ENCODE measurements around the gene ITGA8. TPM values are rescaled to one million over a fixed set of nuclear protein-coding genes. Genes with fewer than 3 reads are reported as not detected.

The ITGA8 gene
- total and polyA plus RNA-seq, 4 donors: 149 to 885 (median 426) TPM

DNA sequence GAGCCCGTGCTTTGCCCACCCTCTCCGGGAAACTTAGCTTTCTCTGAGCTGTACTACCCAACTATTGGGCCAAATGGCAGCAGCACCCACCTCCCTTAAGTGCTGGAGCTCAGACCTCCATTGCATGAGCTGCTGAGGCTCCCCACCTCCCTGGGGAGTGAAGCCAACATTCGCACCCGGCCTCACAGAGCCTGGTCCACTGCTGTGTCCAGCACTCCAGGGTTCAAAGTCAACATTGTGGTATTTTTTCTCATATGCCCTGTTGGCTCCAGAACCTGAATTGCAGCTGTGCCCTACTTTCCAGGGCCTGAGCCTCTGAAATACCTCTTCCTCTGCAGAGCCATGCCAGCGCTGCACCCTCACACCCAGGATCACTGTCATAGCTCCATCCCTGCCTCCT lies 29.7 kb downstream of the ITGA8 start:
- no peak for DNase-seq
- Histone ChIP-seq H3K27ac (ENCODE audit: low read depth in 1 of 2, low read length in 2 of 2) (no peak overlapping the region), H3K36me3 (ENCODE audit: control insufficient read depth in 1 of 2, insufficient read depth in 2 of 2, low read length in 1 of 2) (no peaks in the 10 kb centered on the region), H3K27me3 (ENCODE audit: control insufficient read depth in 1 of 2, insufficient read depth in 2 of 2, low read length in 1 of 2) (no peaks in the 10 kb centered on the region), H3K4me3 (ENCODE audit: low read length in 2 of 2) (no peak overlapping the region), H3K4me1 (ENCODE audit: control insufficient read depth in 1 of 2, insufficient read depth in 2 of 2, low read length in 2 of 2) (peaks cover 10 to 20% of the 10 kb centered on the region in 2 donors), H3K9me3 (ENCODE audit: control insufficient read depth, low read length) (no peaks in the 10 kb centered on the region)
- intact Hi-C loops (cut with DNase I): no loop called here
- 54% methylated on average over 5 of the region's 5 CpGs for WGBS, 2 donors
- ATAC-seq (ENCODE audit: low FRiP score): no peak

DNA sequence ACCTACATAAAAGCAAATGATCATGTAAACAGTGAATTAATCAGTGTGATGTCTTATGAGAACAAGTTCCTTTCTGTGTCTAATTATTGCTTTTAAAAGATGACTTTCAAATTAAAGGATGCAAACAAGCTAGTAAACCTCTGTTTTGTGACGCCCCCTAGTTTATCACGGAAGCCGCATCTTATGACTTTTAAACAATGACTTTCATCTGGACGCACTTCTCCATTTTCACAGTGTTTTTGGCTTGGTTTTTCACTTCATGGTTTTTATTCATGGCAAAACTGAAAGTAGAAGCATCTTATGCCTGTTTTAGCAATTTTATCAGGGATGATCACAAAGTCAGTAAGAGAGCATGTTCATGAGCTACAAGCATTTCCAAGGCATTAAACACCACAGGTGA lies 35.0 kb downstream of the ITGA8 start:
- WGBS, 2 donors: 46 to 53% methylated on average over 4 of the region's 4 CpGs
- Histone ChIP-seq H3K27ac (ENCODE audit: low read depth in 1 of 2, low read length in 2 of 2) (no peak overlapping the region), H3K27me3 (ENCODE audit: control insufficient read depth in 1 of 2, insufficient read depth in 2 of 2, low read length in 1 of 2) (no peaks in the 10 kb centered on the region), H3K9me3 (ENCODE audit: control insufficient read depth, low read length) (no peaks in the 10 kb centered on the region), H3K4me3 (ENCODE audit: low read length in 2 of 2) (no peak overlapping the region), H3K4me1 (ENCODE audit: control insufficient read depth in 1 of 2, insufficient read depth in 2 of 2, low read length in 2 of 2) (peaks cover 3 to 12% of the 10 kb centered on the region in 2 donors), H3K36me3 (ENCODE audit: control insufficient read depth in 1 of 2, insufficient read depth in 2 of 2, low read length in 1 of 2) (peaks cover 0 to 3% of the 10 kb centered on the region in 2 donors)
- no peak for DNase-seq
- ATAC-seq (ENCODE audit: low FRiP score): no peak
- intact Hi-C loops (cut with DNase I): no loop called here

DNA sequence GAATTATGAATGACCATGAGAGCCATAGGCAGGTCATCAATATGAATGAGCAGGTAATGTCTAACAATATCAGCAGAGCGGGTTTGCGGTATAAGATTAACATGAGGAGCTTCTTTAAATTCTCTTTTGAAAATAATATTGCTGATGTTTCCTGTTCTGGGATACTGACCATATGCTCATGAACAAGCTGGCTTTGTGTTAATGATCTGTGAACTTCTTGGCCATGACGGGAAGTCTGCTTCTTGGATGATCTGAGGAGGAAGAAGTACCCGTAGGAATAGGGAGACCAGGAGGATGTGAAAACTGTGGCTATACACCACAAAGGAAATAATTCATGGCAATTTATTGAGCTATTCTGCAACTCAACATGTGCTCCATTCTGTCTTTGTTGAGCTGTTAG lies 38.6 kb downstream of the ITGA8 start:
- no peaks in the 10 kb centered on the region for H3K27me3 ChIP-seq (ENCODE audit: control insufficient read depth in 1 of 2, insufficient read depth in 2 of 2, low read length in 1 of 2)
- H3K4me1 ChIP-seq (ENCODE audit: control insufficient read depth in 1 of 2, insufficient read depth in 2 of 2, low read length in 2 of 2): peaks cover 3 to 5% of the 10 kb centered on the region in 2 donors

DNA sequence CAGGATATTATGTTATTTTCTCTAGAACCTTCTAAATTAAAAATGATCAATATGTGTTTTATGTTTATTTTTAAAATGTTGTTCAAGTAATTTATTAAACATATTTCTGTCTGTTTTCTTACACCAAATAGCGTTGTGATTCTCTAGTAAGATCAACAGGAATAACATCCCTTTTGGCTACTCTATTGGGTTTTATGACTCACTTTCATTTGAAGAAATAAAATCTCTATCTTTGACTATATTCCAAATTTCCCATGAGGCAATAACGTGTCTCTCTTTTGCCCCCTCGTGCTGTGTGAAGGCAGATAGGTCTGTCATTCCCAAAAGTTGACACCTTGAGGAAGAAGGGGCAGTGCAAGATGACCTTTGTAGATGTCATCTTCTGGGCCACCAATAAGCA lies 40.9 kb downstream of the ITGA8 start:
- Histone ChIP-seq H3K27me3 (ENCODE audit: control insufficient read depth in 1 of 2, insufficient read depth in 2 of 2, low read length in 1 of 2) (no peaks in the 10 kb centered on the region), H3K9me3 (ENCODE audit: control insufficient read depth, low read length) (no peaks in the 10 kb centered on the region), H3K36me3 (ENCODE audit: control insufficient read depth in 1 of 2, insufficient read depth in 2 of 2, low read length in 1 of 2) (peaks cover 0 to 7% of the 10 kb centered on the region in 2 donors), H3K4me3 (ENCODE audit: low read length in 2 of 2) (no peak overlapping the region), H3K4me1 (ENCODE audit: control insufficient read depth in 1 of 2, insufficient read depth in 2 of 2, low read length in 2 of 2) (peaks cover 3 to 7% of the 10 kb centered on the region in 2 donors), H3K27ac (ENCODE audit: low read depth in 1 of 2, low read length in 2 of 2) (peak overlapping the region in 1 of 2 donors; percentile 32)
- ATAC-seq (ENCODE audit: low FRiP score) (no peak), DNase-seq (no peak)
- WGBS, 2 donors: 3 to 5% methylated on average over 3 of the region's 3 CpGs
- intact Hi-C loops (cut with DNase I): no loop called here

More for the DNA sequence above, 38.6 kb downstream of the ITGA8 start:
- Histone ChIP-seq H3K9me3 (ENCODE audit: control insufficient read depth, low read length) (no peaks in the 10 kb centered on the region), H3K4me3 (ENCODE audit: low read length in 2 of 2) (no peak overlapping the region), H3K36me3 (ENCODE audit: control insufficient read depth in 1 of 2, insufficient read depth in 2 of 2, low read length in 1 of 2) (peaks cover 0 to 4% of the 10 kb centered on the region in 2 donors), H3K27ac (ENCODE audit: low read depth in 1 of 2, low read length in 2 of 2) (no peak overlapping the region)
- intact Hi-C loops (cut with DNase I): no loop called here
- ATAC-seq (ENCODE audit: low FRiP score) (no peak), DNase-seq (no peak)
- WGBS, 2 donors: 76 to 81% methylated on average over 4 of the region's 4 CpGs

DNA sequence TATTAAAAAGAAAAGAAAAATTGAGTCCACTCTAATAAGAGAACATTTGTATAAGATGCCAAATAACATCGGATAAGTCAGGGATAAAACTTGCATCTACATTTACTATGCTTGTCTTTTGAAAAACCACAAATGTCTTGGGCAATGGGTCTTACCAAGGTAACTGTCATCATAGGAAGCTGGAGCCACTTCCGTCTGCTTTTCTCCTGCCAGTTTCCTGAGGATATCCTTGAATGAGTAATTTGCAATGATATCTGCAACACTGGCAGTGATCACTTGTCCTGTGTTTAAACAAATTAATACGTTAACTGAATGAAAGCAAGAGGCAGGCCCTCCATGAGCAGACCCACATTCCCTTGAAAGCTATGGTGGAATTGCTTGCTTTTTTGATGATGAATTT lies 47.3 kb downstream of the ITGA8 start:
- H3K27me3 ChIP-seq (ENCODE audit: control insufficient read depth in 1 of 2, insufficient read depth in 2 of 2, low read length in 1 of 2): no peaks in the 10 kb centered on the region
- intact Hi-C loops (cut with DNase I): no loop called here
- no peaks in the 10 kb centered on the region for H3K9me3 ChIP-seq (ENCODE audit: control insufficient read depth, low read length)
- no peak overlapping the region for H3K27ac ChIP-seq (ENCODE audit: low read depth in 1 of 2, low read length in 2 of 2)
- H3K4me3 ChIP-seq (ENCODE audit: low read length in 2 of 2): no peak overlapping the region
- H3K36me3 ChIP-seq (ENCODE audit: control insufficient read depth in 1 of 2, insufficient read depth in 2 of 2, low read length in 1 of 2): peaks cover 10 to 14% of the 10 kb centered on the region in 2 donors
- DNase-seq (no peak), ATAC-seq (ENCODE audit: low FRiP score) (no peak)
- WGBS, 2 donors: 86 to 90% methylated on average over 3 of the region's 3 CpGs
- peaks cover 3 to 6% of the 10 kb centered on the region in 2 donors for H3K4me1 ChIP-seq (ENCODE audit: control insufficient read depth in 1 of 2, insufficient read depth in 2 of 2, low read length in 2 of 2)

DNA sequence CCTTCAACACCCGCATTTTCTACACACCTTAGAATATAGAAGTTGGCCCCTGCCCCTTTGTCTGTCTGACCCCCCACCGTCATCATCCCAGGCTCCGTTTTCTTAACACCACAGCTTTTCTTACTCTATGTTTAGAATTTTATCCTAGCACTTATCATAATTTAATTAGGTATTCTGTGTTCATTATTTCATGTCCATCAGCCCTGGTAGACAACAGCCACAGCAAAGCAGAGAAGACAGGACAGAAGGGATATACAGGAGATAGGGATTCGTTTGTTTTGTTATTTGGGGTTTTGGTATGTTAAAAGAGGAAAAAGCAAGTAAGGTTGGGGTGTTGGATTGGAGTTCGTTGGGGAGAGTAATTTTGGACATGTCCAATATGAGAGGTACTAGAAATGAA lies 48.8 kb downstream of the ITGA8 start:
- DNase-seq (no peak), ATAC-seq (ENCODE audit: low FRiP score) (no peak)
- Histone ChIP-seq H3K27me3 (ENCODE audit: control insufficient read depth in 1 of 2, insufficient read depth in 2 of 2, low read length in 1 of 2) (no peaks in the 10 kb centered on the region), H3K4me3 (ENCODE audit: low read length in 2 of 2) (no peak overlapping the region), H3K27ac (ENCODE audit: low read depth in 1 of 2, low read length in 2 of 2) (no peak overlapping the region), H3K36me3 (ENCODE audit: control insufficient read depth in 1 of 2, insufficient read depth in 2 of 2, low read length in 1 of 2) (peaks cover 10% of the 10 kb centered on the region in 2 donors), H3K9me3 (ENCODE audit: control insufficient read depth, low read length) (no peaks in the 10 kb centered on the region), H3K4me1 (ENCODE audit: control insufficient read depth in 1 of 2, insufficient read depth in 2 of 2, low read length in 2 of 2) (peaks cover 0 to 6% of the 10 kb centered on the region in 2 donors)
- intact Hi-C loops (cut with DNase I): no loop called here
- 76 to 77% methylated on average over 5 of the region's 5 CpGs for WGBS, 2 donors

DNA sequence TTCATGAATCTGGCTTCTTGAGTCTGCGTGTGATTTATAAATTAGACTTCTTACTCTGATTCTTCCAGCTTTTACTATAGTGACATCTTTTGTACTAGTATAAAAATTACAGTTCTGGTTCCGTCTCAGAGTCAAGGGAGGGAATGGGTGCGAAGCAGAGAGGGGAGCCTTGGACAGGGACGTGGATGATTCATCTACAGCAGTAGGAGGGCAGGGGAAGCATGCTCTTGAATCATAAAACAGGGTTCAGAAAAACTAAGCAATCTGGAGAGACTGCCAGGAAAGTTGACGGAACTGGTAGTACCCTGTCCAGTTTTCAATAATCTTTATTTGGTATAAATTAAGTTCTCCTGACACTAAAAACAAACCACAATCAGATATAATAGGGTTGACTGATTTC lies 58.1 kb downstream of the ITGA8 start:
- Histone ChIP-seq H3K27me3 (ENCODE audit: control insufficient read depth in 1 of 2, insufficient read depth in 2 of 2, low read length in 1 of 2) (no peaks in the 10 kb centered on the region), H3K4me1 (ENCODE audit: control insufficient read depth in 1 of 2, insufficient read depth in 2 of 2, low read length in 2 of 2) (no peaks in the 10 kb centered on the region), H3K36me3 (ENCODE audit: control insufficient read depth in 1 of 2, insufficient read depth in 2 of 2, low read length in 1 of 2) (peaks cover 14 to 15% of the 10 kb centered on the region in 2 donors), H3K4me3 (ENCODE audit: low read length in 2 of 2) (no peak overlapping the region), H3K9me3 (ENCODE audit: control insufficient read depth, low read length) (no peaks in the 10 kb centered on the region), H3K27ac (ENCODE audit: low read depth in 1 of 2, low read length in 2 of 2) (no peak overlapping the region)
- intact Hi-C loops (cut with DNase I): no loop called here
- ATAC-seq (ENCODE audit: low FRiP score) (peak; percentile 56), DNase-seq (no peak)
- 52 to 58% methylated on average over 5 of the region's 5 CpGs for WGBS, 2 donors

DNA sequence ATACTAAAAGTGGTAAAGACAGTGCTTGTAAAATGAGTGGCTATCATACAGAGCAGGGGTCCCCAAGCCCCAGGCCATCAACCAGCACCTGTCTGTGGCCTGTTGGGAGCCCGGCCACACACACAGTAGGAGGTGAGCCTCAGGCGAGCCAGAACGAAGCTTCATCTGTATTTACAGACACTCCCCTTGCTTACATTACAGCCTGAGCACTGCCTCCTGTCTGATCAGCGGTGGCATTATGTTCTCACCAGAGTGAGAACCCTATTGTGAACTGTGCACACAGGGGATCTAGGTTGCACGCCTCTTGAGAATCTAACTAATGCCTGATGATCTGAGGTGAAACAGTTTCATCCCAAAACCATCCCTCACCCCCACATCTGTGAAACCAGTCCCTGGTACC lies 58.7 kb downstream of the ITGA8 start:
- ATAC-seq (ENCODE audit: low FRiP score) (no peak), DNase-seq (no peak)
- no peak overlapping the region for H3K27ac ChIP-seq (ENCODE audit: low read depth in 1 of 2, low read length in 2 of 2)
- H3K4me3 ChIP-seq (ENCODE audit: low read length in 2 of 2): no peak overlapping the region
- intact Hi-C loops (cut with DNase I): no loop called here
- H3K9me3 ChIP-seq (ENCODE audit: control insufficient read depth, low read length): no peaks in the 10 kb centered on the region
- 67 to 71% methylated on average over 5 of the region's 5 CpGs for WGBS, 2 donors
- no peaks in the 10 kb centered on the region for H3K4me1 ChIP-seq (ENCODE audit: control insufficient read depth in 1 of 2, insufficient read depth in 2 of 2, low read length in 2 of 2)
- H3K36me3 ChIP-seq (ENCODE audit: control insufficient read depth in 1 of 2, insufficient read depth in 2 of 2, low read length in 1 of 2): peaks cover 16% of the 10 kb centered on the region in 2 donors
- no peaks in the 10 kb centered on the region for H3K27me3 ChIP-seq (ENCODE audit: control insufficient read depth in 1 of 2, insufficient read depth in 2 of 2, low read length in 1 of 2)

DNA sequence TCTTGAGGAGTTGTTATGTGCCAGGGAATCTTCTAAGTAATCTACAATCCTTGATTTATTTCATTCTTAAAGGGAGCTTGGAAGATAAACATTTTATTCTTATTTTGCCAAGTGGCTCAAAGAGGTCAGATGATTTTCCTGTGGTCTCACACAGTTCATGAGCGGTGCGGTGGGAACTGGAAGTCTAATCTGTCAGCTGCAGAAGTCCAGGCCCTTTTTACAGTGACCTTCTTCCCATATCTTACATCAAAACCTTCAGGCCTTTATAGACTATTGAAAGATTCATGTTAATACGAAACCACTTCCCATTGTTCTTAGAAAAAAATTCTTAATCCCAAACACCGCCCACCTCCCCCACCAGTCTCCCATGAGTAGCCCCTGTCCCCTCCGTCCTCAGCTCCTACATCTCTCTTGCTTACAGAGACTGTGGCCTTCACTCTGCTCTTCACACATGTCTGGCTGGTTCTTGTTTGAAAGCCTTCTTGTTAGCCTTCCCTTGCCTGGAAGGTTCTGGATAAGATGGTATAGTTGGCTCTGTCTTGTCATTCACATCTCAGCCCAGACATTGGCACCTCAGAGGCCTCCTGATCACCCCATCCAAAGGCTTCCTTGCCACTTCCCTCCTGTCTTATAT lies 61.5 kb downstream of the ITGA8 start:
- Histone ChIP-seq H3K27me3 (ENCODE audit: control insufficient read depth in 1 of 2, insufficient read depth in 2 of 2, low read length in 1 of 2) (no peaks in the 10 kb centered on the region), H3K27ac (ENCODE audit: low read depth in 1 of 2, low read length in 2 of 2) (peak overlapping the region in 1 of 2 donors; percentile 30), H3K36me3 (ENCODE audit: control insufficient read depth in 1 of 2, insufficient read depth in 2 of 2, low read length in 1 of 2) (peaks cover 17 to 18% of the 10 kb centered on the region in 2 donors), H3K4me1 (ENCODE audit: control insufficient read depth in 1 of 2, insufficient read depth in 2 of 2, low read length in 2 of 2) (no peaks in the 10 kb centered on the region), H3K9me3 (ENCODE audit: control insufficient read depth, low read length) (no peaks in the 10 kb centered on the region), H3K4me3 (ENCODE audit: low read length in 2 of 2) (no peak overlapping the region)
- ATAC-seq (ENCODE audit: low FRiP score): no peak
- WGBS, 2 donors: 52 to 55% methylated on average over 5 of the region's 5 CpGs
- intact Hi-C loops (cut with DNase I): no loop called here
- no peak for DNase-seq
